GM19463 (cell line): ENCODE results near the gene RNF225.
"Not testable (repeated sequence)": the region's sequence is repeated elsewhere in the genome, so short reads cannot be mapped to it uniquely, and the experiment has no call there.

Experiments
- ATAC-seq: cut with Tn5 transposase; IDR thresholded peaks from one replicate; pipeline ENCODE4 v1.9.1; 2021; ENCODE audit warnings: mild to moderate bottlenecking, moderate library complexity; ENCODE audit not compliant: unreplicated experiment

The RNF225 gene

DNA sequence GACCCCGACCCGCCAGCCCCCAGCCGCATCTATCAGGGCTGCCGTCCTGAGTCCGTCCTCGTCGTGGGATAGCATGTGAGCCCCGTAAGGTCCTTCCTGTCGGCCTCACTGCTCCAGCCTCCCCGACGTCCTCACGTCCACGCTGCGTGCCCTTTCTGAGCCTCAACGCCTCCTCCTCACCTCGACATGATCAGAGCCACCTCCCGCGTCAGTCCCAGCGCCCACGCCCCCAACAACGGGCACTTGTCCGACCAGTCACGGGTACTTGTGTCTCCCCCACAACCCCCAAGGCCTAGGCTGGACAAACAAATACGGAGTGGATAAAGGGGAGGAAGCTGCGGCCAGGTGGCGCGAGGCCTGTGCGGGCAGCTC, 33.6 kb upstream of the RNF225 start:
- no peak for ATAC-seq

- ATAC-seq = peak; percentile 91
Observed at GRCh38 chr19:58362272-58362994, 33.0 kb upstream of the RNF225 start, which contains the start of gene ZNF497. Gene ZNF497 (minus strand): TSS chr19:58362751. CDS start chr19:58357635, 5,116 bp downstream.

DNA sequence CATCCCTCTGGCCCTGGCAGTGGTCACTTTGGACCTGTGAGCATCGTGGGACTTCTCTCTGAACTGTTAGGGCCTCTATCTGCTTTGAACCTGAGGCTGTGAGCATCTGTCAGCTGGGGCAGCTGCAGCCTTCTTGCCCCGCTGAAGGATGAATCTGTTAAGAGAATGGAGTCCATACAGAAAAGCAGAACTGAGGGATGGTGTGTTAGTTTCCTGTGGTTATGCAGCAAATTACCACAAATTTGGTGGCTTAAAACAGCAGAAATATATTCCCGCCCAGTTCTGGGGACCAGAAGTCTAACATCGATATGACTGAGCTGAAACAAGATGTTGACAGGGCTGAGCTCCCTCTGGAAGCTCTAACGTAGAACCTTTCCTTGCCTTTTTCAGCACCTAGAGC, 31.3 kb upstream of the RNF225 start:
- no peak for ATAC-seq

DNA sequence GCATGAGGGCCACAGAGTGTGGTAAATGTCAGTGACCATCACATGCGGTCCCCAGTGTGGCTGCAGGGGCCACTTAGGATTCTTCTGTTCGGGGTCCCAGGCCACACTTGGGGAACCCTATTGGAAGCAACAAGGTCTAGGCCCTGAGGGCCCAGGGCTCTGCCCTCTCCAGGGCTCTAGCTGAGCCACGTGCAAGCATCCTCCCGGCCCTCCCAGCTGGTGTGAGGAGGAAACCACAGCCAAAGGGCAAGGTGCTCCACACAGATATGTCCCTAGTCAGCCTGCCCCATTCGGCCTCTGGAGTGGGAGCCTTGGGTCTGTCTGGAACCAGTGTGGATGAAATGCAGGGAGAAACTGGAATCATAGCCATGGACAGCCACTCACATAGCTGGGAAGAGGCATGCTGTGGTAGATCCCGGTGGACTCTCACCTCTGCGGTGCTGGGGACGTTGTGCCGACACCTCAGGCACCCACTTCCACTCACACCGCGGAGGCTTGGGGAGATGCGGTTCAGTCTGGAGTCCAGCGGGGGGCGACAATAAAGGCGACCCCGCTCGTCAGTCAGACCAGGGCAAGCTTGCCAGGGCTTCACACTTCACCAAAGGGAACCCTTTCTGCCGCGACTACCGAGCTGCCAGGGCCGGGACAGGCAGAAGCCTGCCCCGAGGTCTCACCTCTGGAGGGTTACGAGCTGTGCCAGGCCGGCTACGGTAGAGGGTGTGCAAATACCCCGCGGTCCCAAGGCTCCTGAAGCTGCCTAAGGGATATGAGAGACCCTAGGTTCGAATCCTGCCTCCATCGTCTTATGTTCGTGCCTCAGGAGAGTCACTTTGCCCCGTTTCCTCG, 28.6 kb upstream of the RNF225 start:
- no peak for ATAC-seq

DNA sequence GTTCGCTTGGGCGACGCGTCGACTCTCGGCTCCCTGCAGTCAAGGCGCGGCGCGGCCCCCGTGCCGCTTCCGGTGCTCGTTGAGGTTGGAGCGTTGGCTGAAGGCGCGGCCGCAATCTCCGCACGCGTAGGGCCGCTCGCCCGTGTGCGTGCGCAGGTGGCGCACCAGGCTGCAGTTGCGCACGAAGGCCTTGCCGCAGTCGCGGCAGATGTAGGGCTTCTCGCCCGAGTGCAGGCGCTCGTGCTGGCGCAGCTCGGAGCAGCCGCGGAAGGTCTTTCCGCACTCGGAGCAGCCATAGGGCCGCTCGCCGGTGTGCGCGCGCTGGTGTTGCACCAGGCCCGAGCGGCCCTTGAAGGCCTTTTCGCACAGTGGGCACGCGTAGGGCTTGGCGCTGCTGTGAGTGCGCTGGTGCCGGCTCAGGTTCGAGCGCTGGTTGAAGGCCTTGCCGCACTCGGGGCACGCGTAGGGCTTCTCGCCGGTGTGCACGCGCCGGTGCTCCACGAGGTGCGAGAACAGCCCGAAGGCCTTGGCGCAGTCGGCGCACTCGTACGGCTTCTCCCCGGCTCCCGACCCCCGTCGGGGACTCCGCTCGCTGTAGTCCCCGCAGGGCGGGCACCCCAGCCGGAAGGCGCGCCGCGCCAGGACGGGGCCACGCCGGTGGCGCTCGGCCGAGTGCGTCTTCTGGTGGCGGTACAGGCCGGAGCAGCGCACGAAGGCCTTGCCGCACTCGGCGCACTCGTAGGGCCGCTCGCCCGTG, 27.6 kb upstream of the RNF225 start:
- no peak for ATAC-seq

- ATAC-seq = no peak
Observed at GRCh38 chr19:58368561-58369360, 26.7 kb upstream of the RNF225 start.

- no peak for ATAC-seq
Observed at GRCh38 chr19:58372311-58373133, 22.9 kb upstream of the RNF225 start.

DNA sequence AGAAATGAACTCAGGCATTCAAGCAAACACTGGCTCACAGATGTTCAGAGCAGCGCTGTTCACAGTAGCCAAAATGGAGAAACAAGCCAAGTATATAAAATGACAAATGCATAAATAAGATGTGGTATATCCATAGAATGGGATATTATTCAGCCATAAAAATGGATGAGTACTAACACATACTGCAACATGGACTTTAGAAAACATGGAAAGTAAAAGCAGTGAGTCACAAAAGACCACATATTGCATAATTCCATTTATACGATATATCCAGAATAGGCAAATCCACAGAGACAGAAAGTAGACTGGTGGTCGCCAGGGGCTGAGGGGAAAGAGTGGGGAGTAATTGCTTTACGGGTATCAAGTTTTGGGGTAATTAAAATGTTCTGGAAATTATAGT, 21.3 kb upstream of the RNF225 start:
- ATAC-seq = no peak

DNA sequence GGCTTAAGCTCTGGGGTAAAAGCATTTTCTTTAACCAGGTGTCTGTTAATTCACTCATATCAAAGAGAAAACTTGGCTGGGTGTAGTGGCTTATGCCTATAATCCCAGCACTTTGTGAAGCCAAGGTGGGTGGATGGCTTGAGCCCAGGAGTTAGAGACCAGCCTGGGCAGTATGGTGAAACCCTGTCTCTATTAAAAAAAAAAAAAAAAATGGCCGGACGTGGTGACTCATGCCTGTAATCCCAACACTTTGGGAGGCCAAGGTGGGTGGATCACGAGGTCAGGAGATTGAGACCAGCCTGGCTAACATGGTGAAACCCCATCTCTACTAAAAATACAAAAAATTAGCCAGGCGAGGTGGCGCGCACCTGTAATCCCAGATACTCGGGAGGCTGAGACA, 18.7 kb upstream of the RNF225 start:
- ATAC-seq = not testable (repeated sequence)

DNA sequence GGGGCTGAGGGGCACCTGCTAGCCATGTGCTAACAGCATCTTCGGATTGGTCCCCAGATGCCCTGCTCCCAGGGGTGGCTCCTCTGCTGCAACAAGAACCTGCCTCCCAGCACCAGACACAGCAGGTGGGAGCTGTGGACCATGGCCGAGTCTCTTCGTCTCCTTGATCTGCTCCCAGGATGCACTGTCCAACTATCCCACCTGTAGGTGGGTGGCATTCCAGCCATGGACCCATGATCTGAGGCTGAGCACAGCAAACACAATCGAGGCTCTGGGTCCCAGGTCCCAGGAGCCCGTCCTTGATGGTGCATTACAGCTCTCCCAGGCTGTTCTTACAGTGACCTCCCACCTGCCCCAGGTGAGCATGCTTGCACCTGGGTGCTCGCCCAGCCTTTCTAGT, 16.2 kb upstream of the RNF225 start:
- ATAC-seq = no peak

DNA sequence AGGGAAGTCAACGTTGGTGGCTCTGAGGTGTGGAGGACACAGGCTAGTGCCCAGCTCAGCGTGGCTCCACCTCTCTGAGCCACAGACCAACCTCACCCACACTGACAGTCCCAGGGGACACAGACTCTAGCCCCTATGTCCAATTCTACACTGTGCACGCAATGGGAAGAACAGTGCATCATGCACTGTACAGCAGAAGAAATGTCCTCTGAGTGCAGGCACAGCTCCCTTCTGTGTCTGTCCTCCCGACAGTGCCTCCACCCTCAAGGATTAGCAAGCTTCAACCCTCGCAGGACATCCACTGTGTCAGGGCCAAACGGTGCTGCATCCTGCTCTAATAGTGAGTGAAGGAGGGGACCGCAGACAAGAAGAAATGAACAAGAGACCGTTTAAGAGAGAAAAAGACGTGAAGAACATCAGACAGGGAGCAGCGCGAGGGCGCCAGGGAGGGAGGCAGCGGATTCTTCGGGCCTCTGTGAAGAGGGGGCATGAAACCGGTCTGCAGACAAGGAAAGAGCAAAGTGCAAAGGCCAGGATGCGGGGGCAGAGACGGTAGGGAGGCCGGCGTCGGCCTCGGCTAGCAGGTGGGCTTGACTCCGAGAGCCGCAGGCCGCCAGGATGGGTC, 15.3 kb upstream of the RNF225 start:
- ATAC-seq = no peak

DNA sequence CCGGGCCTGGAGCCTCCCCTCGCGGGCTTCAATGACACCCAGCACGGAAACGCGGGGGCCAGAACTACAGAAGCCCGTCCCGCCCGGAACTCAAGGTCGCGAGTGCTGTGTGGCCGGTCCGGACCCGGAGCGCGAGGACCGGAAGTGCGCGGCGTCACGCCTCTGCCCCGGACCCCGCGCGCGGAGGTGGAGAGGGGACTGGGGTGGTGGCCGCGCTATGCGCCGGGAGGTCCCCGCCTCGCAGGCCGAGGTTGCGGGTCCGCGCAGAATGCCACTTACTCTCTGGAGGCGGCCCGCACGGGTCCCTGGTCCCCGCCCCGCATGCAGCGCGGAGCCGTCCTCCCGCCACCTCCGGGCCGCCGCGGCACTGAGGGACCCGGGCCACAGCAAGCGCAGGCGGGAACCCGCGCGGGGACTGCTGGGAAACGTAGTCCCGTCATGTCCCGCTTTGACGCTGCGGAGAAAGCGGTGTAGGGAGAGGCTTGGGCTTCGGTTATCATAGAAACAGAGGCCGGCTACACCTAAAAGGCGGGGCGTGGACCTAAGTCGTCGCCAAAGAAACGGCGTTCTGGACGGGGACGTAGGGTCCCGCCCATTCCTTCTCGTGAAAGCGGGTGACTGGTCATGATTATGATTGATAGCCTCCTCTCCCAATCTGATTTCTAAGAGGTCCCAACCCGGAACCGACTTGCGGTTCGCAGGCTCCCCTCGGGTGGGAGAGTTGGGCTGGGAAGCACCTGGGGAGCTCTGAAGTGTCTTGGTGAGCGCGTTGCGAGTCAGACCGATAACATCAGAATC, 14.6 kb upstream of the RNF225 start, which contains the start of gene ZNF837:
Gene ZNF837, minus strand, starts transcription at position 369 of the 798 bp plus-strand sequence. CDS start 11,698 bp downstream, outside the sequence.
- peak; percentile 76 for ATAC-seq

DNA sequence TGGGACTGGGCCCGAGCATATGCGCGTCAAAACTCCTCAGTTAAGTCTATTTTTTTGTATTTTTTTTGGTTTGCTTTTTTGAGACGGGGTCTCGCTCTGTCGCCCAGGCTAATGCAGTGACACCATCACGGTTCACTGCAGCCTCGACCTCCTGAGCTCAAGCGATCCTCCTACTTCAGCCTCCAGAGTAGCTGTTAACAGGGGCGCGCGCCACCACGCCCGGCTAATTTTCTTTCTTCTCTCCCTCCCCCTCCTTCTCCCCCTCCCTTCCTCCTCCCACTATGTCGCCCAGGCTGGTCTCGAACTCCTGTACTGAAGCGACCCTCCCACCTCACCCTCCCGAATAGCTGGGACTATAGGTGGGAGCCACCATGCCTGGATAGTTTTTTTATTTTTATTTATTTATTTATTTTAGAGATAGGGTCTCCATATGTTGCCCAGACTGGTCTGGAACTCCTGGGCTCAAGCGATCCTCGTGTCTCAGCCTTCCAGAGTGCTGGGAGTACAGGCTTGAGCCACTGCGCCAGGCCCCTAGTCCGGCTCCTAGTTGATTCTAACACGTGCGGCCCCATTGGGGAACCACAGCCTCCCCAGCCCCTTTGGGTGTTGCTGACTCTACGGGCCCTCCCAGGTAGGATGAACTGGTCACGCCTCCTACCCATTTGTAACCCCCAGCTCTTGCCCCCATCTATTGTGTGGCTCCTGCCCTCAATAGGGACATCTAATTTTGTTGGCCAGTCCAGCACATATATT, 13.8 kb upstream of the RNF225 start:
- no peak for ATAC-seq

DNA sequence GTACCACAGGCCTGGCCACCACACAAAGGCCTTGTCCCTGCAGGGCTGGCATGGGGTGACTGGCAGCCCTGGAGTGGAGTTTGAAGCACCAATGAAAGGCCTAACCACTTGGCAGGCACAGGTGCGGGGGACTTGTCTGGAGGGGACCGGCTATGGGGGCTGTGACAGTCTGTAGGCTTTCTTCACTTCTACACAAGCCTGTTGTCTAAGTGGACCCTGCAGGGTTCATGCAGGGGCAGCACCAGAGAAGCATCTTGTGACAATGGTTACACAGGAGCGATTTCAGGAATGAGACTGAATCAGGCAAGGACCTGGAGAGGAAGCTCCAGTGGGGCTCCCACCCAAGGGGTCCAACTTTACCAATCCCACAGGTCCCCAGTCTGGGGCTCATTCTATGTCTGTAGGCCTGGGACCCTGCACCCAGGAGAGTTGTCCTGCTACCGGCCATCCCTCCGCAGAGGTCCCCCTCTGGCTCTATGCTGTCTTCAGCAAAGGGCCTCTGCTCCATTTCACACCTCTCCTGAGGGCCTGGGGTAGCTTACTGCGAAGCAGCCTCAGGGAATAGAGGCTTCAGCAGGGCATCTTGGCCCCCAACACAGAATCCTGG, 12.4 kb upstream of the RNF225 start:
- no peak for ATAC-seq

- no peak for ATAC-seq
Observed at GRCh38 chr19:58385313-58385890, 10.1 kb upstream of the RNF225 start.

- peak; percentile 6 for ATAC-seq
Observed at GRCh38 chr19:58385891-58386575, 9.4 kb upstream of the RNF225 start.
